ENCODE measurements around the gene PPARG.

The PPARG gene

GRCh38 chr3:12292770-12293169 is 3.9 kb downstream of the PPARG start:
- H3K27me3 ChIP-seq (ENCODE audit: insufficient read depth, poor library complexity, severe bottlenecking), result no peaks in the 10 kb centered on the region
- TF ChIP-seq CTCF (IDR thresholded peaks at IDR 0.05; ENCODE audit: insufficient read depth, low read length) (no peak), REST (IDR thresholded peaks at IDR 0.05; ENCODE audit: insufficient replicate concordance, low read depth) (no peak), GABPA (IDR thresholded peaks at IDR 0.05; ENCODE audit: low read depth) (no peak), SPI1 (IDR thresholded peaks at IDR 0.05; ENCODE audit: borderline replicate concordance, low read depth) (no peak)
- no peak for DNase-seq (ENCODE audit: low read depth in 1 of 2, low spot score in 1 of 2)

GRCh38 chr3:12294885-12295580 is 6.2 kb downstream of the PPARG start:
- no peak overlapping the region for H3K4me3 ChIP-seq (replicated peaks; ENCODE audit: insufficient read depth, low read length)
- no peak for DNase-seq (ENCODE audit: low read depth in 1 of 2, low spot score in 1 of 2)
- TF ChIP-seq POLR2AphosphoS5 (IDR thresholded peaks at IDR 0.05; ENCODE audit: low read depth) (no peak), CTCF (IDR thresholded peaks at IDR 0.05; ENCODE audit: insufficient read depth, low read length) (no peak), GABPA (IDR thresholded peaks at IDR 0.05; ENCODE audit: low read depth) (no peak), REST (IDR thresholded peaks at IDR 0.05; ENCODE audit: insufficient replicate concordance, low read depth) (no peak), SPI1 (IDR thresholded peaks at IDR 0.05; ENCODE audit: borderline replicate concordance, low read depth) (no peak)
- H3K27ac ChIP-seq (replicated peaks), result no peak overlapping the region
- no peaks in the 10 kb centered on the region for H3K27me3 ChIP-seq (ENCODE audit: insufficient read depth, poor library complexity, severe bottlenecking)

More at GRCh38 chr3:12292770-12293169, 3.9 kb downstream of the PPARG start:
- Histone ChIP-seq H3K4me3 (replicated peaks; ENCODE audit: insufficient read depth, low read length) (no peak overlapping the region), H3K27ac (replicated peaks) (no peak overlapping the region)

GRCh38 chr3:12296511-12296910 is 7.6 kb downstream of the PPARG start:
- no peak for DNase-seq (ENCODE audit: low read depth in 1 of 2, low spot score in 1 of 2)
- Histone ChIP-seq H3K27me3 (ENCODE audit: insufficient read depth, poor library complexity, severe bottlenecking) (no peaks in the 10 kb centered on the region), H3K4me3 (replicated peaks; ENCODE audit: insufficient read depth, low read length) (no peak overlapping the region), H3K27ac (replicated peaks) (no peak overlapping the region)
- TF ChIP-seq CTCF (IDR thresholded peaks at IDR 0.05; ENCODE audit: insufficient read depth, low read length) (no peak), POLR2AphosphoS5 (IDR thresholded peaks at IDR 0.05; ENCODE audit: low read depth) (no peak), SPI1 (IDR thresholded peaks at IDR 0.05; ENCODE audit: borderline replicate concordance, low read depth) (no peak), REST (IDR thresholded peaks at IDR 0.05; ENCODE audit: insufficient replicate concordance, low read depth) (no peak), GABPA (IDR thresholded peaks at IDR 0.05; ENCODE audit: low read depth) (no peak)
